ENCODE results near the gene TEX261.

The TEX261 gene

DNA sequence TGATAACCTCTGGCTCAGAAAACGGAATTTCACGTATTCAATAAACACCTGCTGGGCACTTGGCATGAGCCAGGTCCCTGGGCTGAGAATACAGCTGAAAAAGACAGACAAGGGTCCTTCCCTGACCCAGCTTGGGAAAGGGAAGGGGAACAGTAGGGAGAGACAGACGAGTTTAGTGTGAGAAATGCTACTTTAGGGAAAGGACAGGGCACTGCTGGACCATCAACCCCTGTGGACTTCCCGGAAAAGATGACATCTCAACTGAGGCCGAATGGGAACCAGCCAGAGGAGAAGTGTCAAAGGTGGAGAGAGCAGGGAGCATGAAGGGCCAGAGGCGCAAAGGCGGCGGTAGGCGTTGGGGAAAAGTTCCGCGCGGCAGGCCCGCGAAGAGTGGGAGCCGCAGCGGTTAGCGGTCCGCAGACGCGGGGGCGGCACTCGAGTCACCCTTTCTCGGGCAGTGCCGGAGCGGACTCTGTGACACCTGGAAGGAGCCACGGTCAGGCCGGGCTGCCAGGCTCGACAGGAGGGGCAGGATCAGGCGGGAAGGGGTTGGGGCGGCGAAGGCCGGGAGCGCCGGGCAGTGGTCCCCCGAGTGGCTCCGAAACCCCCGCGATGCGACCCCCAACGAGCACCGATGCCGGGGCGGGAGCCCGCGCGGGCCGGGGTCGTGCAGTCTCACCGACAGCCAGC is 519 bp downstream of the TEX261 start:
- TF ChIP-seq CTCF (IDR thresholded peaks at IDR 0.05; ENCODE audit: low read depth, low read length) = no peak
- peak overlapping the region; percentile 93 to 94 for H3K4me3 ChIP-seq (replicated peaks in 1 of 2; ENCODE audit: low read depth in 2 of 2, low read length in 2 of 2)
- peak in 1 of 2 donors; percentile 14 for DNase-seq (ENCODE audit: low read depth in 2 of 2)

DNA sequence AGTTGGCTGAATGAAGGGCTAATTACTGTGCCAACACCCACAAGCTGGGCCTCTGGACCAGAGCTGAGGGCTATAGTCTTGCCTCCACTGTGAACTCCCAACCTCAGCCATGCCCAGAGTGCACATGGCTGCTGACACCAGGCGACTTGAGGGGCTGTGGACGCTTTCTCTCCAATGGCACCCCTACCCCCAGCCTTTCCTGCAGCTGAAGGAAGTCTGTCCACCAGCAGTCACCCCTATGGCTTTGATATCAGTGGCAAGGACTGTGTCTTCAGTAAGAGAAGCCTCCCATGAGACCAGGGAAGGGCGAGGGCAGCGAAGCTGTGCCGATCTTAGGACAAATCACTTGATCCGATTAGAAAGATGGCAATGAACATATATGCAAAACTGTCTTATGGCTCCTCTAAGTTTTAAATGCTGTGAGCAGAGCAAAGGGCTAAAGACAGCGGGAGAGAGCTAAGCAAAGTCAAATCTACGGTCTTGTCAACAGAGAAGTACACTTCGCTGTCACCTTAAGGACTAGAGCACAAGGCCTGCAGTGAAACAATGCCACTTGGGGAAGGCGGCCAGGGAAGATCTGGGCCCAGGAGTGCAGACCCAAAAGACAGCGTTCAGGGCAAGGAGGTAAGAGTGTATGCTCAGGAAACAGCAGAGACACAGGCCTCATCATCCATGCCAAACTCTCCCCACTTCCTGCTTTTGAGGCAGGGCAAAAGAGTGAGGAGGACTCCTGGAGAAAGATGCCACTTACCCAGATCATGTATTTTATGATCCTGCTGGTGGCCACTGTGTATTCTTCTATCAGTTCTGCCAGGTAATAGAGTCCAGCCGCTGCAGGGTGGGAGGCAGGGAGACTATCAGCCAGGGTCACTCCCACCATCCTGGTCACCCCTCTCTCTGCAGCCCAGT is 1.5 kb downstream of the TEX261 start:
- no peak for TF ChIP-seq CTCF (IDR thresholded peaks at IDR 0.05; ENCODE audit: low read depth, low read length)
- H3K4me3 ChIP-seq (replicated peaks in 1 of 2; ENCODE audit: low read depth in 2 of 2, low read length in 2 of 2) = peak overlapping the region; percentile 93 to 94
- DNase-seq (ENCODE audit: low read depth in 2 of 2) = no peak

DNA sequence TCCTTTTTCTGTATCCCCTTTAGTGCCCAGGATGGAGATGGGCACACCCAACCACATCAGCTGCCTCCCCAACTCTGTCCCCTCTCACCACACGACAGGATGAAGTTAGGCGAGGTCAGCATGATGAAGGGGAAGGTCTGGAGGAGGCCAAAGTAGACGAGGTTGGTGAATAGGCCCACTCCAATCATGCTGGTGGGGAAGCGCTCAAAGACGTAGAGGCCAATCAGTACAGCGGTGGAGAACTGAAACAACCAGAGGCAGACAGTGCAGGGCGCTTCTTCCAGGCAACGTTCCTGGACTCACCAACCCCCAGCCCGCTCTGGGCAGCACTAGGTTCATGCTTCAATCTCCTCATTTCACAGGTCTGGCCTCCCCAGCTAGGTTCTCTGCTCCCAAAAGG is 2.9 kb downstream of the TEX261 start:
- no peak for TF ChIP-seq CTCF (IDR thresholded peaks at IDR 0.05; ENCODE audit: low read depth, low read length)
- no peak for DNase-seq (ENCODE audit: low read depth in 2 of 2)
- H3K4me3 ChIP-seq (replicated peaks in 1 of 2; ENCODE audit: low read depth in 2 of 2, low read length in 2 of 2) = no peak overlapping the region

DNA sequence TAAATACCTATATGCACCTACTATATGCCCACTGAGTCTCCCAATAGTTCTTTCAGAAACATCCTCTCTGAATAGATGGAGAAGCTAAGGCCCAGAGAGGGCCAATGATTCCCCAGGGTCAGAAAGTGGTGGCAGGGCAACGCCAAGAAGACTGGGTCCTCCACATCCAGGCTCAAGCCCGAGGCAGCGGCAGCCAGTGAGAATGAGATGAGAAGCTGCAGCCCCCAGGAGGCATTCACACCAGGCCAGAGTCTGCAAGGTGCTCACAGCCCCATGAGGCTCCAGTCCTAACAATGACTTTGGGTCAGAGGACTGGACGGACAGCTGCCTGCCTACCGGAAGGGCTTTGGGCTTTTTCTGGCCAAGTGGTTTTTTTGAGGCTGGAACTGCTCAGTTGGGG is 3.5 kb downstream of the TEX261 start:
- DNase-seq (ENCODE audit: low read depth in 2 of 2) = no peak
- no peak for TF ChIP-seq CTCF (IDR thresholded peaks at IDR 0.05; ENCODE audit: low read depth, low read length)
- H3K4me3 ChIP-seq (replicated peaks in 1 of 2; ENCODE audit: low read depth in 2 of 2, low read length in 2 of 2) = no peak overlapping the region

DNA sequence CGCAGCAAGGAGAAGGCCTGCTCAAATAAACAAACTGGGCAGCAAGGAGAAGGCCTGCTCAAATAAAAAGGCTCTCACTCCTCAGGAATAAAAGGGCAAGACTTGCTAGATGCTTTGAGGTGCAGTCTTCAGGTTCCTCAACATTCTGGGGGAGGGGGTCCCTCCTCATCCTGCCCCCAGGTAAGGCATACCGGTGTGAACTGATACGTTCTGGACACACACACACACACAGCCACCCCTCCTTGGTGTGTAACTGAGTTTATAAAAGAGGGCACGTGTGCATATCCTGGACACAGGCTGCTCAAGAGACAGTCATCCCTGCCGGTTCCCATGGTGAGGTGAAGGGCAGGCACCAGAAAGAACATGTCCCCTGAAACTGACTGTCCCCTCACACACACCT is 4.5 kb downstream of the TEX261 start:
- no peak for TF ChIP-seq CTCF (IDR thresholded peaks at IDR 0.05; ENCODE audit: low read depth, low read length)
- no peak for DNase-seq (ENCODE audit: low read depth in 2 of 2)
- no peak overlapping the region for H3K4me3 ChIP-seq (replicated peaks in 1 of 2; ENCODE audit: low read depth in 2 of 2, low read length in 2 of 2)

DNA sequence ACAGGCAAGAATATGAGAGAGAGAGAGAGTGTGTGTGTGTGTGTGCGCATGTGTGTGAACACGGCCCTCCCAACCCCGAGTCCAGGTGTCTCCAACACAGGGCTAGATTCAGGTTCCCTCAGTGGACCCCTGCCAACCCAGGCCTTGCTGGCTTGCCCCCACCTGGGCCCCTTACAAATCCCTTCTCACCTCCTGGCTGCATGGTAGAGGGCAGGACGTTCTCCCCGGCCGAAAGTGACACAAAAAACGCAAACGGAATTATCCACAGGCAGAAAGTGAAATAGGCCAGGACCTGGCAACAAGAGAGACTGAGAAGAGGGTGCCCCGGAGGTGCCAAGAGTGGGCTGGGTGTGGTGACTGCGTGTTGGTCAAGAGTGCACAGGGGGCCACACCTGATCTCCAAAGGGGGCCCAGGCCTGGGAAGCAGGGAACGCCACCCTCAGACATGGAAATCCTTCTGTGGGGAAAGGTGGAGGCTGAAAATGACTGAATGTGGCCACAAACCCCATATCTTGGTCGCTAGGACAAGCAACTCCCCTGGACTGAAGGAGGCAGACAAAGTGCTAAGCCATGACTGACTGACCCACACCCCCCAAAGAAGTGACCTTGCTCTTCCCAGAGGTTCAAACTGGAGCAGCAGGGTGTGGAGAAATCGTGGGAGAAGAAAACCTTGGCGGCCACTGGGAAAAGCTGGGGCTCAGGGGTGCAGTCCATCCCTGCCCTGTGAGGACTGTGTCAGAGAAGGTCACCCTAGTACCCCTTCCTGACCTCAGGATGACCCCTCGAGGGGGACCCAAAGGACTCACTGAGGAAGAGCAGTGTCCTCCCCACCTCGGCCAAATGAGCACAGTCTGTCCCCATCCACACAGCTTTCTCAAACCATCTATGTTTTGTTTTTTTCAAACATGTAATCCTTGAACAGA is 5.7 kb downstream of the TEX261 start:
- DNase-seq (ENCODE audit: low read depth in 2 of 2) = no peak
- H3K4me3 ChIP-seq (replicated peaks in 1 of 2; ENCODE audit: low read depth in 2 of 2, low read length in 2 of 2) = no peak overlapping the region
- no peak for TF ChIP-seq CTCF (IDR thresholded peaks at IDR 0.05; ENCODE audit: low read depth, low read length)
